Ovary (tissue), 9 donors: ENCODE data around the gene SLC38A9. TPM values are rescaled to one million over a fixed set of nuclear protein-coding genes. Genes with fewer than 3 reads are reported as not detected.
A peak's percentile ranks its signal among the peaks of the same experiment; 100 is the strongest.

Experiments
- DNase-seq, 5 donors: peaks; one replicate each; pipeline ENCODE4 v3.0.0-alpha.2; 2019 to 2020
- H3K27ac ChIP-seq, 2 donors: fragments of 200-600 bp; one replicate each; pipeline versions ENCODE4 v1.5.1 to v1.8.0; 2019 to 2022
- H3K27me3 ChIP-seq: fragments of 200-600 bp; one replicate; pipeline ENCODE4 v1.8.0; 2022
- H3K36me3 ChIP-seq: fragments of 200-600 bp; sonication (generic); one replicate; pipeline ENCODE4 v1.5.1; 2019
- H3K4me1 ChIP-seq: one replicate; pipeline ENCODE4 v1.8.1; 2013; ENCODE audit warnings: mild to moderate bottlenecking, moderate library complexity; ENCODE audit not compliant: insufficient read depth
- H3K4me3 ChIP-seq: fragments of 200-600 bp; sonication (generic); one replicate; pipeline ENCODE4 v1.5.1; 2017
- H3K9me3 ChIP-seq, 2 donors: fragments of 200-600 bp in 1 of 2; sonication (generic) in 1 of 2; one replicate each; pipeline versions ENCODE4 v1.5.1 to v1.8.1; 2013 to 2019; ENCODE audit warnings: mild to moderate bottlenecking in 1 of 2, moderate library complexity in 1 of 2
- CTCF ChIP-seq, 3 donors: fragments of 450-650 bp in 2 of 3; fragments of 200-600 bp in 1 of 3; IDR thresholded peaks; one replicate each; pipeline versions ENCODE4 v1.5.1 to v1.8.0; 2016 to 2022; ENCODE audit warnings: antibody characterized with exemption in 3 of 3, mild to moderate bottlenecking in 1 of 3
- EP300 ChIP-seq: sonication (generic); formaldehyde crosslinking; IDR thresholded peaks from one replicate; pipeline ENCODE4 v1.6.1; 2017; ENCODE audit warnings: antibody characterized with exemption
- POLR2A ChIP-seq: fragments of 450-650 bp; IDR thresholded peaks from one replicate; pipeline ENCODE4 v1.6.1; 2017; ENCODE audit warnings: antibody characterized with exemption, mild to moderate bottlenecking, moderate library complexity
- WGBS, 3 donors: extraction: QIAGEN DNeasy Blood & Tissue Kit in 1 of 3; methylation state at CpG; one replicate each; pipeline versions ENCODE4 v1.1.5 to v1.1.7; 2013 to 2017; 5-methylcytosine and 5-hydroxymethylcytosine counted together
- intact Hi-C, 4 donors: fragments of 100-400 bp; cut with DNase I; formaldehyde crosslinking; loops; one replicate each; pipeline versions ENCODE4 v1.11.0 to v1.15.1; 2022 to 2023
- polyA plus RNA-seq, 2 donors: library from polyadenylated mRNA; stranded (reverse); fragments of 200-250 nt in 1 of 2; fragments of 350-450 nt in 1 of 2; fragmentation: Illumina TruSeq in 1 of 2; extraction: RNeasy Lipid Tissue Mini Kit (QIAGEN cat#74804) in 1 of 2; gene quantifications; one replicate each; pipeline ENCODE4 v1.2.3, GENCODE V29; 2013 to 2014
- total RNA-seq, 7 donors: library from RNA; depleted of rRNA in 2 of 7; stranded (reverse); fragments of >200 nt in 2 of 7; fragmentation: NEBNext Ultra II Directional in 3 of 7; extraction: Animal tissue kit (Norgen Biotek cat#: 25700) in 3 of 7; gene quantifications; one replicate each; pipeline versions ENCODE4 v1.1.0 to v1.2.4, GENCODE V29; 2016 to 2023
- donor health status: DM: no; HTN: no; CAD: no; lungs with moderate emphysema.
- donor health status: DM: no; HTN: no; CAD: no.
- donor health status: Bipolar disorder and iron deficiency.
- donor health status: DM: yes; HTN: yes; CAD: no.
- donor health status: DM: no; HTN: no; CAD: no.
- donor health status: DM: yes; HTN: yes; CAD: no.

Gene SLC38A9
- total and polyA plus RNA-seq, 9 donors, result 7.9 to 29.6 (median 16.2) TPM

GRCh38 chr5:55600086-55600485, 112.0 kb downstream of the SLC38A9 start:
- H3K27me3 ChIP-seq, result no peaks in the 10 kb centered on the region
- intact Hi-C loops, result no loop called here
- DNase-seq, result no peak
- H3K9me3 ChIP-seq, result no peaks in the 10 kb centered on the region
- H3K4me1 ChIP-seq, result peaks cover 12% of the 10 kb centered on the region
- H3K4me3 ChIP-seq, result no peak overlapping the region
- H3K27ac ChIP-seq, result peak overlapping the region in 1 of 2 donors; percentile 41
- no peaks in the 10 kb centered on the region for H3K36me3 ChIP-seq
- WGBS, 3 donors, result 48 to 65% (median 59%) methylated on average over 3 of the region's 3 CpGs
- TF ChIP-seq CTCF (IDR thresholded peaks at IDR 0.05), result no peak
- TF ChIP-seq POLR2A, result no peak
- no peak for TF ChIP-seq EP300

- intact Hi-C loops, result loop anchor here in 1 of 4 donors (2.0 kb wide), 1 partner anchor 29 kb away; no protein-coding TSS in a partner anchor
- no peak overlapping the region for H3K27ac ChIP-seq
- H3K4me3 ChIP-seq, result no peak overlapping the region
- H3K27me3 ChIP-seq, result no peaks in the 10 kb centered on the region
- no peaks in the 10 kb centered on the region for H3K9me3 ChIP-seq
- H3K4me1 ChIP-seq, result peaks cover 12% of the 10 kb centered on the region
- 87 to 96% (median 94%) methylated on average over 8 of the region's 8 CpGs for WGBS, 3 donors
- no peak for DNase-seq
- TF ChIP-seq POLR2A (no peak), EP300 (no peak), CTCF (IDR thresholded peaks at IDR 0.05) (no peak)
- no peaks in the 10 kb centered on the region for H3K36me3 ChIP-seq
Observed at GRCh38 chr5:55599148-55600050, 112.7 kb downstream of the SLC38A9 start.

- no peak overlapping the region for H3K27ac ChIP-seq
- peak in 4 of 5 donors; percentile 15 to 42 (median 34) for DNase-seq
- H3K4me1 ChIP-seq, result peaks cover 12% of the 10 kb centered on the region
- no peaks in the 10 kb centered on the region for H3K27me3 ChIP-seq
- H3K36me3 ChIP-seq, result no peaks in the 10 kb centered on the region
- no peak overlapping the region for H3K4me3 ChIP-seq
- 40 to 55% (median 51%) methylated on average over 7 of the region's 7 CpGs for WGBS, 3 donors
- TF ChIP-seq POLR2A, result no peak
- TF ChIP-seq CTCF (IDR thresholded peaks at IDR 0.05), result no peak
- no peak for TF ChIP-seq EP300
- H3K9me3 ChIP-seq, result no peaks in the 10 kb centered on the region
- intact Hi-C loops, result no loop called here
Observed at GRCh38 chr5:55597014-55597981, 114.8 kb downstream of the SLC38A9 start.

GRCh38 chr5:55594671-55595070, 117.5 kb downstream of the SLC38A9 start:
- DNase-seq, result no peak
- peaks cover 3% of the 10 kb centered on the region for H3K4me1 ChIP-seq
- TF ChIP-seq CTCF (IDR thresholded peaks at IDR 0.05) (no peak), POLR2A (no peak), EP300 (no peak)
- H3K9me3 ChIP-seq, result no peaks in the 10 kb centered on the region
- no peak overlapping the region for H3K27ac ChIP-seq
- intact Hi-C loops, result no loop called here
- no peaks in the 10 kb centered on the region for H3K27me3 ChIP-seq
- H3K4me3 ChIP-seq, result no peak overlapping the region
- no peaks in the 10 kb centered on the region for H3K36me3 ChIP-seq
- WGBS, 3 donors, result 63 to 85% (median 68%) methylated on average over 2 of the region's 2 CpGs
